GM12873 (cell line): ENCODE data around the gene AREG.

Source experiments
- TF ChIP-seq, protein P1 (sequence below): IDR thresholded peaks from 2 replicates; pipeline ENCODE4 v1.5.1; 2012; ENCODE audit warnings: low read depth, mild to moderate bottlenecking, moderate library complexity, low read length, control low read depth; ENCODE audit not compliant: insufficient read depth; ENCODE audit errors: missing control alignments

The AREG gene

DNA sequence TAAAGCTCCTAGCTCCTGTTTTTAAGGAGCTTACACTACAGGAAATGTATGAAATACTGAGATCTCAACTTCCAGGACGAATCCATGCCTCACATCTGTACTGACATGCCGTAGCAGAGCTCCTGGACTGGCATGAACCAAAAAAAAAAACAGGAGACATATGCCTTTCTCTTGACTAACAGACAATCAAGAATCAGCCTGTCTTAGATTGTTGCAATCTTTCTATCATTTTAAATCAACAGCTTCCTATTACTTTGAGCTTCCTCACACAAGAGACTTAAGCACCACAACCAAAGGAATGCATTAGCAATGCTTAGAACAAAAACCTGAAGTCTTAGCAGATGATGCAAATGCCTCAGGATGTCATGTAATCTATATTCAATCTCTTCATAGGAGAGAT is 34.7 kb upstream of the AREG start:
- TF ChIP-seq, protein P1, sequence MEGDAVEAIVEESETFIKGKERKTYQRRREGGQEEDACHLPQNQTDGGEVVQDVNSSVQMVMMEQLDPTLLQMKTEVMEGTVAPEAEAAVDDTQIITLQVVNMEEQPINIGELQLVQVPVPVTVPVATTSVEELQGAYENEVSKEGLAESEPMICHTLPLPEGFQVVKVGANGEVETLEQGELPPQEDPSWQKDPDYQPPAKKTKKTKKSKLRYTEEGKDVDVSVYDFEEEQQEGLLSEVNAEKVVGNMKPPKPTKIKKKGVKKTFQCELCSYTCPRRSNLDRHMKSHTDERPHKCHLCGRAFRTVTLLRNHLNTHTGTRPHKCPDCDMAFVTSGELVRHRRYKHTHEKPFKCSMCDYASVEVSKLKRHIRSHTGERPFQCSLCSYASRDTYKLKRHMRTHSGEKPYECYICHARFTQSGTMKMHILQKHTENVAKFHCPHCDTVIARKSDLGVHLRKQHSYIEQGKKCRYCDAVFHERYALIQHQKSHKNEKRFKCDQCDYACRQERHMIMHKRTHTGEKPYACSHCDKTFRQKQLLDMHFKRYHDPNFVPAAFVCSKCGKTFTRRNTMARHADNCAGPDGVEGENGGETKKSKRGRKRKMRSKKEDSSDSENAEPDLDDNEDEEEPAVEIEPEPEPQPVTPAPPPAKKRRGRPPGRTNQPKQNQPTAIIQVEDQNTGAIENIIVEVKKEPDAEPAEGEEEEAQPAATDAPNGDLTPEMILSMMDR: no peak

DNA sequence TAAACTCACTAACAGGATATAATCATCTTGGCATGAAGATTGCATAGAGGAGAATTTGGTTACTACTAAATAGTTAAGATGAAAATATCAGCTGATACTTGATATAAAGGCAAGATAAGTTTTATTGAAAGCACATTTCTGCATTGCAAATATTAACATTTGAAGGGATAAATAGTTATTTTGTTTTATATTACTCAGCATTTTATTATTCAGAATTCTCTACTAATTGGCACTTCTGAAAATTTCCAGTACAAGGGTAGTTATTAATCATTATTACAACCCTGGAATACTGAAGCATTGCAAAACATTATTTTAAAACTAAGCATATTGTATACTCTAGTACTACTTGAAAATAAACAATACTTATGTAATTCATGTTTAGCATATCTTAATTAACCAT is 32.7 kb upstream of the AREG start:
- TF ChIP-seq, protein P1: no peak

DNA sequence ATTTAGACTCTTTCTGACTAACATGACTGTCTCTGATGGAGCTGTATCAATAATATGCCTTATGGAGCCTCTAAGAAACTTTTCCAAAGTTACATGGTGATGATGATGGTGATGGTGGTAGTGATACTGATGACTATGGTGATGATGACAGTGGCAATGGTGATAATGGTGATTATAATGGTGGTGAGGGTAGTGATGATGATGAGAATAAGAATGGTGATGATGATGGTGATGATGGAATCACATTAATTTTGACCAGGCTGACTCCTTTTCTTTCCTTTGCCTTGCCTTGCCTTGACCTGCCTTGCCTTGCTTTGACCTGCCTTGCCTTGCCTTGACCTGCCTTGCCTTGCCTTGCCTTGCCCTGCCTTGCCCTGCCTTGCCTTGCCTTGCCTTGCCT is 31.7 kb upstream of the AREG start:
- TF ChIP-seq, protein P1: no peak

GRCh38 chr4:74414149-74414809 is 30.7 kb upstream of the AREG start:
- TF ChIP-seq, protein P1: no peak

GRCh38 chr4:74415602-74416300 is 29.2 kb upstream of the AREG start:
- TF ChIP-seq, protein P1: no peak

GRCh38 chr4:74418063-74418670 is 26.8 kb upstream of the AREG start:
- TF ChIP-seq, protein P1: no peak

- TF ChIP-seq, protein P1: no peak
These were observed 24.1 kb upstream of the AREG start for GRCh38 chr4:74420863-74421262.
